Aorta (tissue), 5 donors: ENCODE measurements around the gene ERG. TPM values are rescaled to one million over a fixed set of nuclear protein-coding genes. Genes with fewer than 3 reads are reported as not detected.

Experiments
- ATAC-seq: fragments of 200-7000 bp; cut with Tn5 transposase; one replicate; pipeline ENCODE4 v1.9.1; 2022; ENCODE audit warnings: moderate library complexity; ENCODE audit not compliant: low FRiP score
- DNase-seq, 2 donors: peaks; one replicate each; pipeline ENCODE4 v3.0.0-alpha.2; 2020
- H3K27ac ChIP-seq, 2 donors: one replicate each; pipeline ENCODE4 v1.5.1; 2013; ENCODE audit warnings: low read length in 2 of 2, mild to moderate bottlenecking in 2 of 2, moderate library complexity in 2 of 2, control low read depth in 1 of 2, inconsistent platforms in 1 of 2, low read depth in 1 of 2
- H3K27me3 ChIP-seq, 2 donors: one replicate each; pipeline ENCODE4 v1.6.1; 2013; ENCODE audit warnings: control low read depth in 1 of 2, low read length in 1 of 2, mild to moderate bottlenecking in 1 of 2, moderate library complexity in 1 of 2; ENCODE audit not compliant: insufficient read depth in 2 of 2, control insufficient read depth in 1 of 2
- H3K36me3 ChIP-seq, 2 donors: one replicate each; pipeline ENCODE4 v1.6.1; 2013; ENCODE audit warnings: control low read depth in 1 of 2, low read length in 1 of 2, mild to moderate bottlenecking in 1 of 2; ENCODE audit not compliant: insufficient read depth in 2 of 2, control insufficient read depth in 1 of 2
- H3K4me1 ChIP-seq, 2 donors: one replicate each; pipeline ENCODE4 v1.6.1; 2013; ENCODE audit warnings: low read length in 2 of 2, control low read depth in 1 of 2, mild to moderate bottlenecking in 1 of 2, moderate library complexity in 1 of 2; ENCODE audit not compliant: insufficient read depth in 2 of 2, control insufficient read depth in 1 of 2
- H3K4me3 ChIP-seq, 2 donors: one replicate each; pipeline ENCODE4 v1.5.1; 2013; ENCODE audit warnings: low read length in 2 of 2, control low read depth in 1 of 2, mild to moderate bottlenecking in 1 of 2
- H3K9me3 ChIP-seq: one replicate; pipeline ENCODE4 v1.6.1; 2013; ENCODE audit warnings: mild to moderate bottlenecking, low read length; ENCODE audit not compliant: control insufficient read depth
- WGBS, 2 donors: extraction: QIAGEN DNeasy Blood & Tissue Kit; methylation state at CpG; one replicate each; pipeline ENCODE4 v1.1.7; 2013; 5-methylcytosine and 5-hydroxymethylcytosine counted together
- intact Hi-C, 2 donors: fragments of 100-400 bp; cut with DNase I; formaldehyde crosslinking; loops; one replicate each; pipeline versions ENCODE4 v1.14.2 to v1.15.0; 2022
- polyA plus RNA-seq, 2 donors: library from polyadenylated mRNA; stranded (reverse); fragments of 200-250 nt; gene quantifications; one replicate each; pipeline ENCODE4 v1.2.3, GENCODE V29; 2013
- total RNA-seq, 2 donors: library from RNA; stranded (reverse); fragmentation: NEBNext Ultra II Directional; extraction: Animal tissue kit (Norgen Biotek cat#: 25700); gene quantifications; one replicate each; pipeline ENCODE4 v1.2.1, GENCODE V29; 2021
- donor health status: healthy with polysubstance abuse.
- donor health status: Bipolar disorder and iron deficiency.
- donor health status: DM: no; HTN: no; CAD: no.
- donor health status: DM: no; HTN: no; CAD: no.
- donor health status: DM: yes; HTN: yes; CAD: no.

The ERG gene
- total and polyA plus RNA-seq, 4 donors = 33.5 to 133 (median 86.4) TPM

GRCh38 chr21:38399103-38399502 lies 99.2 kb downstream of the ERG start:
- no peak overlapping the region for H3K27ac ChIP-seq
- DNase-seq (no peak), ATAC-seq (no peak)
- H3K36me3 ChIP-seq = peaks cover 6 to 10% of the 10 kb centered on the region in 2 donors
- 66 to 78% methylated on average over 3 of the region's 3 CpGs for WGBS, 2 donors
- intact Hi-C loops = no loop called here
- H3K4me1 ChIP-seq = no peaks in the 10 kb centered on the region
- H3K9me3 ChIP-seq = no peaks in the 10 kb centered on the region
- no peak overlapping the region for H3K4me3 ChIP-seq
- H3K27me3 ChIP-seq = no peaks in the 10 kb centered on the region

- Histone ChIP-seq H3K27ac (no peak overlapping the region), H3K4me1 (no peaks in the 10 kb centered on the region), H3K27me3 (no peaks in the 10 kb centered on the region), H3K36me3 (peaks cover 0 to 12% of the 10 kb centered on the region in 2 donors), H3K4me3 (no peak overlapping the region), H3K9me3 (no peaks in the 10 kb centered on the region)
- intact Hi-C loops = no loop called here
- WGBS, 2 donors = 94 to 95% methylated on average over 1 of the region's 1 CpG
- DNase-seq = no peak
- ATAC-seq = no peak
Measured at GRCh38 chr21:38396325-38396724, 102.0 kb downstream of the ERG start.

- intact Hi-C loops = no loop called here
- Histone ChIP-seq H3K36me3 (peaks cover 0 to 14% of the 10 kb centered on the region in 2 donors), H3K4me3 (no peak overlapping the region), H3K4me1 (no peaks in the 10 kb centered on the region), H3K27me3 (no peaks in the 10 kb centered on the region), H3K27ac (no peak overlapping the region), H3K9me3 (no peaks in the 10 kb centered on the region)
- WGBS, 2 donors = 79 to 80% methylated on average over 6 of the region's 6 CpGs
- ATAC-seq (no peak), DNase-seq (no peak)
Measured at GRCh38 chr21:38395581-38395980, 102.7 kb downstream of the ERG start.

- Histone ChIP-seq H3K27me3 (no peaks in the 10 kb centered on the region), H3K27ac (no peak overlapping the region), H3K36me3 (peaks cover 0 to 9% of the 10 kb centered on the region in 2 donors), H3K4me3 (no peak overlapping the region), H3K4me1 (peaks cover 0 to 2% of the 10 kb centered on the region in 2 donors), H3K9me3 (no peaks in the 10 kb centered on the region)
- WGBS, 2 donors = 78 to 84% methylated on average over 1 of the region's 1 CpG
- intact Hi-C loops = no loop called here
- DNase-seq (no peak), ATAC-seq (no peak)
Measured at GRCh38 chr21:38392661-38393060, 105.6 kb downstream of the ERG start.

- H3K4me3 ChIP-seq = no peak overlapping the region
- no peak overlapping the region for H3K27ac ChIP-seq
- ATAC-seq = no peak
- H3K4me1 ChIP-seq = peaks cover 0 to 2% of the 10 kb centered on the region in 2 donors
- H3K36me3 ChIP-seq = peaks cover 0 to 4% of the 10 kb centered on the region in 2 donors
- intact Hi-C loops = no loop called here
- no peaks in the 10 kb centered on the region for H3K9me3 ChIP-seq
- 54 to 56% methylated on average over 5 of the region's 5 CpGs for WGBS, 2 donors
- no peak for DNase-seq
- no peaks in the 10 kb centered on the region for H3K27me3 ChIP-seq
Measured at GRCh38 chr21:38389896-38390295, 108.4 kb downstream of the ERG start.

GRCh38 chr21:38389354-38389676 lies 109.0 kb downstream of the ERG start:
- no peaks in the 10 kb centered on the region for H3K27me3 ChIP-seq
- ATAC-seq (no peak), DNase-seq (no peak)
- no peaks in the 10 kb centered on the region for H3K9me3 ChIP-seq
- peak overlapping the region in 1 of 2 donors; percentile 10 for H3K27ac ChIP-seq
- WGBS, 2 donors = 55 to 61% methylated on average over 2 of the region's 2 CpGs
- H3K4me3 ChIP-seq = no peak overlapping the region
- peaks cover 0 to 4% of the 10 kb centered on the region in 2 donors for H3K36me3 ChIP-seq
- intact Hi-C loops = no loop called here
- peaks cover 0 to 2% of the 10 kb centered on the region in 2 donors for H3K4me1 ChIP-seq

- Histone ChIP-seq H3K9me3 (no peaks in the 10 kb centered on the region), H3K27ac (peak overlapping the region in 1 of 2 donors; percentile 66), H3K4me3 (no peak overlapping the region), H3K27me3 (no peaks in the 10 kb centered on the region), H3K4me1 (peaks cover 0 to 2% of the 10 kb centered on the region in 2 donors), H3K36me3 (peaks cover 0 to 4% of the 10 kb centered on the region in 2 donors)
- ATAC-seq = no peak
- intact Hi-C loops = no loop called here
- 50 to 52% methylated on average over 5 of the region's 5 CpGs for WGBS, 2 donors
- no peak for DNase-seq
Measured at GRCh38 chr21:38388647-38389353, 109.5 kb downstream of the ERG start.

GRCh38 chr21:38388203-38388602 lies 110.1 kb downstream of the ERG start:
- no peaks in the 10 kb centered on the region for H3K27me3 ChIP-seq
- DNase-seq = no peak

GRCh38 chr21:38386967-38387366 lies 111.3 kb downstream of the ERG start:
- no peak for ATAC-seq

More at GRCh38 chr21:38388203-38388602, 110.1 kb downstream of the ERG start:
- H3K27ac ChIP-seq = peak overlapping the region in 1 of 2 donors; percentile 1
- peaks cover 0 to 2% of the 10 kb centered on the region in 2 donors for H3K4me1 ChIP-seq
- no peaks in the 10 kb centered on the region for H3K9me3 ChIP-seq
- intact Hi-C loops = no loop called here
- no peak for ATAC-seq
- no peak overlapping the region for H3K4me3 ChIP-seq
- peaks cover 0 to 4% of the 10 kb centered on the region in 2 donors for H3K36me3 ChIP-seq
- whole genome bisulfite sequencing, 2 donors = 0 to 6% methylated on average over 1 of the region's 1 CpG

More at GRCh38 chr21:38386967-38387366, 111.3 kb downstream of the ERG start:
- Histone ChIP-seq H3K4me1 (peaks cover 0 to 2% of the 10 kb centered on the region in 2 donors), H3K4me3 (no peak overlapping the region), H3K36me3 (peaks cover 0 to 4% of the 10 kb centered on the region in 2 donors), H3K27ac (no peak overlapping the region), H3K27me3 (no peaks in the 10 kb centered on the region), H3K9me3 (no peaks in the 10 kb centered on the region)
- 64 to 65% methylated on average over 4 of the region's 4 CpGs for WGBS, 2 donors
- no peak for DNase-seq
- intact Hi-C loops = no loop called here
